ENCODE measurements around the gene TMEM42. TPM values are rescaled to one million over a fixed set of nuclear protein-coding genes. Genes with fewer than 3 reads are reported as not detected.

The TMEM42 gene
- total and polyA plus RNA-seq, 8 donors = 14.2 to 26.0 (median 22.4) TPM

DNA sequence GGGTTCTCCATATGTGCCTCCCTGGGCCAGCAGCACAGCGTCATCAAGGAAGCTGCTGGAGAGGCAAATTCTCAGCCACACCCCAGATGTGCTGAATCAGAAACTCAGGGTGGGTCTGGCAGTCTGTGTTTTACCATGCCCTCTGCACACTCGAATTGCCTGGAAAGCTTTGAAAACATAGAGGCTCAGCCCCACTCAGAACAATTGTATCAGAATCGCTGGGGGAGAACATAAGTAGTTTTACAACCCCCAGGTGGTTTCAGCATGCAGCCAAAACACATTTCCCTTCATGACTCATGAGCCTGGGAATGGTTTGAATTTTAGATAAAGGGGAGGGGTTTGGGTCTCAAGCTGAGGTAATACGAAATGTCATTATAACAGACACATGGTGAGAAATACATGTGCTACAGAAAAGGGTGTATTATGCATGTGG, 22.3 kb downstream of the TMEM42 start:
- Histone ChIP-seq H3K9me3 (no peaks in the 10 kb centered on the region), H3K27ac (no peak overlapping the region), H3K4me3 (no peak overlapping the region), H3K36me3 (no peaks in the 10 kb centered on the region), H3K4me1 (no peaks in the 10 kb centered on the region), H3K27me3 (peaks cover 0 to 6% of the 10 kb centered on the region in 2 donors)
- peak; percentile 46 for ATAC-seq
- intact Hi-C loops (cut with DNase I) = no loop called here
- DNase-seq = no peak
- TF ChIP-seq, protein P1, sequence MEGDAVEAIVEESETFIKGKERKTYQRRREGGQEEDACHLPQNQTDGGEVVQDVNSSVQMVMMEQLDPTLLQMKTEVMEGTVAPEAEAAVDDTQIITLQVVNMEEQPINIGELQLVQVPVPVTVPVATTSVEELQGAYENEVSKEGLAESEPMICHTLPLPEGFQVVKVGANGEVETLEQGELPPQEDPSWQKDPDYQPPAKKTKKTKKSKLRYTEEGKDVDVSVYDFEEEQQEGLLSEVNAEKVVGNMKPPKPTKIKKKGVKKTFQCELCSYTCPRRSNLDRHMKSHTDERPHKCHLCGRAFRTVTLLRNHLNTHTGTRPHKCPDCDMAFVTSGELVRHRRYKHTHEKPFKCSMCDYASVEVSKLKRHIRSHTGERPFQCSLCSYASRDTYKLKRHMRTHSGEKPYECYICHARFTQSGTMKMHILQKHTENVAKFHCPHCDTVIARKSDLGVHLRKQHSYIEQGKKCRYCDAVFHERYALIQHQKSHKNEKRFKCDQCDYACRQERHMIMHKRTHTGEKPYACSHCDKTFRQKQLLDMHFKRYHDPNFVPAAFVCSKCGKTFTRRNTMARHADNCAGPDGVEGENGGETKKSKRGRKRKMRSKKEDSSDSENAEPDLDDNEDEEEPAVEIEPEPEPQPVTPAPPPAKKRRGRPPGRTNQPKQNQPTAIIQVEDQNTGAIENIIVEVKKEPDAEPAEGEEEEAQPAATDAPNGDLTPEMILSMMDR (IDR thresholded peaks at IDR 0.05) = no peak

DNA sequence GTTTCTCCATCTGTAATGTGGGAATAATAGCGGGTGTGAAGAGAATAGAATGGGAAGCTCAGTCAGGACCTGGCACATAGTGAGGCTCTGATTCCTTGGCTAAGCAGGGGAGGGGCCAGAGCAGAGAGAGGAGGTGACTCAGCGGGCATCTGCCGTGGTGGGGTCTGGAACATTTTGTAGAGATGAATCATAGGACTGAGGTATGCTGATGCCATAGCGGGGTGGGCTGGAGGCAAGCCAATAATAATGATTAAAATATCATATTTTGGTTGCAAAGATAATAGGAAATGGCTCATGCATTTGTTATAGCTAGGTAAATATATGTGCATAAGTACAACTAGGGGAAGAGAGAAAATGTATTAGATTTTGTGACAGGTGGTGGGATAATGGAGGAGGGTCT, 23.9 kb downstream of the TMEM42 start:
- TF ChIP-seq, protein P1 (IDR thresholded peaks at IDR 0.05) = no peak
- DNase-seq = no peak
- Histone ChIP-seq H3K27me3 (peaks cover 0 to 6% of the 10 kb centered on the region in 2 donors), H3K27ac (no peak overlapping the region), H3K4me3 (no peak overlapping the region), H3K36me3 (no peaks in the 10 kb centered on the region), H3K9me3 (no peaks in the 10 kb centered on the region), H3K4me1 (no peaks in the 10 kb centered on the region)
- intact Hi-C loops (cut with DNase I) = no loop called here
- peak; percentile 65 for ATAC-seq

DNA sequence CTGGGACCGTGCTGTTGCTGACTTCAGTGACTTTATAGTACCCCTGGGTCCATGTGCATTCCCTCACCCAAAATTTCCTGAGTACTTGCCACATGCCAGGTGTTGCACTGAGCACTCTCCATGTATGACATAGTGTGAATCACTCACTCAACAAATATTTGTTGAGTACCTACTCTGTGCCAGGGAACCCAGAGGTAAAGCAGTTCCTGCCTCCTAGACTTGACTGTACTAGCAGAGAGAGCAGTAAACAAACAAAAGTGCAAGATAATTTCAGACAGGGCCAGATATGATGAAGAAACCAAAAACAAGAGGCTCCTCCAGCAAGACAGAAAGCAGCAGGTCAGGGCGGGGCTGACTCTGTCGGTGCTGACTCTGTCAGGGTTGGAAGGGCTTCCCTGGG, 24.8 kb downstream of the TMEM42 start:
- ATAC-seq (peak; percentile 74), DNase-seq (no peak)
- intact Hi-C loops (cut with DNase I) = no loop called here
- Histone ChIP-seq H3K27me3 (peaks cover 0 to 6% of the 10 kb centered on the region in 2 donors), H3K4me1 (no peaks in the 10 kb centered on the region), H3K27ac (no peak overlapping the region), H3K4me3 (no peak overlapping the region), H3K9me3 (no peaks in the 10 kb centered on the region), H3K36me3 (no peaks in the 10 kb centered on the region)
- TF ChIP-seq, protein P1 (IDR thresholded peaks at IDR 0.05) = no peak

DNA sequence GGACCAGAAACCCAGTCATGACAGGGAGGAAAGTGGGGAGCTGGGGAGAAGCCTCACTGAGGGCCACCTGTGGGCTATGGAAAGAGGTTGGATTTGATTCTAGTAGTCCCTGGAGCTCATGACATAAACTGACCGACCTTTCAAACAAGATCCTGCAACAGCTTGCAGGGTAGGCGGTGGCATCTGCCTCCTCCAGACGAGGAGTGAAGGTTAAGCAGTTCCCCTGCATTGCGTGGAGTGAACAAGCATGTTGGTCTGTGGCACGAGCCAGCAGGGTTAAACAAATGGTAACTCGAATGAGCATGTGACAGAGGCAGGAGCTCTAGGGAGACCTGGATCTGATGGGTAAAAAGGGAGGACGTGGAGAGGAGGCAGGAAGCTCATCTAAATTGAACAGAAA, 25.4 kb downstream of the TMEM42 start:
- intact Hi-C loops (cut with DNase I) = no loop called here
- H3K36me3 ChIP-seq = no peaks in the 10 kb centered on the region
- no peaks in the 10 kb centered on the region for H3K9me3 ChIP-seq
- TF ChIP-seq, protein P1 (IDR thresholded peaks at IDR 0.05) = no peak
- H3K4me1 ChIP-seq = no peaks in the 10 kb centered on the region
- DNase-seq (no peak), ATAC-seq (no peak)
- peaks cover 0 to 6% of the 10 kb centered on the region in 2 donors for H3K27me3 ChIP-seq
- H3K27ac ChIP-seq = no peak overlapping the region
- H3K4me3 ChIP-seq = no peak overlapping the region

DNA sequence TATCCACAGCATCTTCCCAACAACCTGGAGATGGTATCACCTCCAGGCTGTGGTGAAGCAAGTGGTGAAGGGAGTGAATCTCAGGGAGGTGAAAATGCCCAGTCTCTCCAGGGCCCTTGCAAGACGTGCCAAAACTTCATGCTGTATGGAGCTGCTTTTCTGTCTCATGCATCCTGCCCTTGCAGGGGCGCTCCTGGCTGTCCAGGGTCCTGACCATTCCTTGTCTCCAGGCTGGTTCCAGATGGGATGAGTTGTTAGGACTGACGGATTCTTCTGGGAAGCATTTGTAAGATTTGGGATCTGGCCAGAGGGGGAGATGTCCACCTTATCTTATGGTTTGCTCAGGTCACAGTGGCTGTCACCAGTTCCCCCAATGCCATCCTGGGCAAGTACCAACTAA, 28.5 kb downstream of the TMEM42 start:
- no peak overlapping the region for H3K4me3 ChIP-seq
- intact Hi-C loops (cut with DNase I) = no loop called here
- H3K27me3 ChIP-seq = no peaks in the 10 kb centered on the region
- H3K9me3 ChIP-seq = no peaks in the 10 kb centered on the region
- TF ChIP-seq, protein P1 (IDR thresholded peaks at IDR 0.05) = no peak
- DNase-seq (no peak), ATAC-seq (no peak)
- no peaks in the 10 kb centered on the region for H3K36me3 ChIP-seq
- no peak overlapping the region for H3K27ac ChIP-seq
- H3K4me1 ChIP-seq = no peaks in the 10 kb centered on the region

All from left lung (tissue), 10 donors.